Measurements from ENCODE around the gene APOD.
"Not testable (repeated sequence)": the region's sequence is repeated elsewhere in the genome, so short reads cannot be mapped to it uniquely, and the experiment has no call there.

The APOD gene

DNA sequence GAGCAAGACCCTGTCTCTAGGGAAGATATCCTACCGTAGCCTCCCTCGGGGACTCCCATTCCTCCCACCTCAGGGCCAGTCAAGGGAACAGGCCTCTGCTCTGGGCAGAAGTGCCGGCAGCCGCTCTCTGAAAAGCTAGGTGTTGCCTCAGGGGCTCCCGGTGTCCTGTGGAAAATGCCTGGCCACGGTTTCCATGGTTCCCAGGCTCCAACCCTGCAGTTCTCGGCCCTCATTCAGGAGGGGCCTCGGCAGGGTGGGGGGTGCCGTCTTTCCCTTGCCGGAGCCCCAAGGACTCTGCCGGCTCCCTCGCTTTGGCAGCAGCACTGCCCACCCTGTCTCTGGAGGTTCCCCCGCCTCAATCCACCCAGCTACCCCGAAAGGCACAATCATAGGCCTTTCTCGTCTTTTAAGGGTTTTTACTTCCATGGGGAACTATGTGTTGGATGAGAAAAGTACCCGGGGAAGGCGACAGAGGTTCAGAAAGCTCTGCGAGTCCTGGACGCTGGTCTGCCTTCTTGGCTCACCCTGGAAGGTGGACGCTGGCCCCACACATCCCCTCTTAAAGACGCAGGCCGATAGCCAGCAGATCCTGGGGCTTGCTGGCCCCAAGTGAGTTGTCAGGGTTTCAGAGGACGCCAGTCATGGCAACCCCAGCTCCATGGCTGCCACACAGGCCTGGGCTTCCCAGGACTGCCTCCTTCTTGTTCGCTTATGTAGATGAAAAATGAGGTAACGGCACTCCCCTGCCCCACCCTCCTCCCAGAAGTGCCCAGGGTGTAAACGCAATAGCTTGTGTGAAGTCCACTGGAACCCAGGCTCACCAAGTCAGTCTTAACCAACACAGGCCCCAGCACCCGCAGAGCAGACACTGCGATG lies 34.3 kb upstream of the APOD start:
- not testable (repeated sequence) for DNase-seq

GRCh38 chr3:195617134-195617533 lies 33.4 kb upstream of the APOD start:
- DNase-seq = not testable (repeated sequence)

- no peak for DNase-seq
Observed at GRCh38 chr3:195616681-195617080, 32.9 kb upstream of the APOD start.

GRCh38 chr3:195615952-195616537 lies 32.3 kb upstream of the APOD start:
- not testable (repeated sequence) for DNase-seq

DNA sequence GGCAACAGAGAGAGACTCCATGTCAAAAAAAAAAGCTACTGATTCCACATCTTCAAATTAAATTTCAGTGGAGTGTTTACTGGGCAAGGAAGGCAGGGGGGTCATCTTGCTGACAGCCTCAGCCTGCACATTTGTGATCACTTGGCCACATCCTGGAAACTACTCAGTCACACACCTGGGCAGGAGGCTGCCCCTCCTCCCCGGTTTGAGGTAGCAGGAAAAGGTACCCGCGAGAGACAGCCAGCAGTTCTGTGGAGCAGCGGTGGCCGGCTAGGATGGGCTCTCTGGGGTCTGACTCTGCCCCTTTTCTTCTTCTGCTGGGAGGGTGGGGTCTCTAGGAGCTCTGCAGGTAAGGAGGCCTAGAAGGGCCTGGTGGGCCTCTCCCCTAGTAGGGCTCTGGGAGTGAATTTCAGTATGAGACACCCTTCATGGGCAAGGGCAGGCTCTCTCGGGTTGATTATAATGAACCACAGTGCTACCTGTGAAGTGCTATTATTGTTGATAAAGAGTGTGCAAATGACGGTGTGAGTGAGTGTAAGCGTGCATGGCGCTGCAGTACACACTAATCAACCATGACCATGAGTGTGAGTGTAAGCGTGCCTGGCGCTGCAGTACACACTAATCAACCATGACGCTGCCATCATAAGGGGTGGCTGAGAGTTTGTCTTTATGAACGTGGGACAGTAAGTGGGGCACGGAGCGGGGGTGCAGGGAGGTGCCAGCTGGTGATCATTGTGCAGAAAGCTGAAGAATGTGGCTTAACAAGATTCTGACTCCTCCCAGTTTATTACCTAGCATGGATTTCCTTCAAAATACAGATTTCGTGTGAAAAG lies 31.1 kb upstream of the APOD start:
- DNase-seq = not testable (repeated sequence)

GRCh38 chr3:195613468-195614069 lies 29.8 kb upstream of the APOD start:
- DNase-seq = no peak

GRCh38 chr3:195612075-195612800 lies 28.5 kb upstream of the APOD start:
- no peak for DNase-seq

GRCh38 chr3:195609229-195609628 lies 25.5 kb upstream of the APOD start:
- no peak for DNase-seq

DNA sequence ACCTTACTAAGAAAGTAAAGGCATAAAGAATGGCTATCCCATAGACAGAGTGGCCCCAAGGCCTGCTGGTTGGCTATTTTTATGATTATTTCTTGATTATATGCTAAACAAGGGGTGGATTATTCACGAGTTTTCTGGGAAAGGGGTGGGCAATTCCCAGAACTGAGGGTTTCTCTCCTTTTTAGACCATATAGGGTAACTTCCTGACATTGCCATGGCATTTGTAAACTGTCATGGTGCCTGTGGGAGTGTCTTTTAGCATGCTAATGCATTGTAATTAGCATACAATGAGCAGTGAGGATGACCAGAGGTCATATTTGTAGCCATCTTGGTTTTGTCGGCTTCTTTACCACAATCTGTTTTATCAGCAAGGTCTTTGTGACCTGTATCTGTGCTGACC lies 18.0 kb upstream of the APOD start:
- not testable (repeated sequence) for DNase-seq

DNA sequence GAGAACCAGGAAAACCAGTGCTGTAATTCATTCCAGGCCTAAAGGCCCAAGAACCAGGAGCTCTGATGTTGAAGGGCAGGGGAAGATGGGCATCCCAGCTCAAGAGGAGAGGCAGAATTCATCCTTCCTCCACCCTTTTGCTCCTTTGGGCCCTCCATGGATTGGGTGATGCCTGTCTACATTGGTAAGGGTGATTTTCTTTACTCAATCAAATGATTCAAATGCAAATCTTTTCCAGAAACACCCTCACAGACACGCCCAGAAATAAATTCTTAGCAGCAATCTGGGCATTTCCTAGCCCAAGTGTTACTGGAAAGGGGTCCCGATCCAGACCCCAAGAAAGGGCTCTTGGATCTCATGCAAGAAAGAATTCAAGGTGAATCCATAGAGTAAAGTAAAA lies 17.6 kb upstream of the APOD start:
- no peak for DNase-seq

- DNase-seq = not testable (repeated sequence)
Observed at GRCh38 chr3:195599926-195600325, 16.2 kb upstream of the APOD start.

GRCh38 chr3:195599516-195599915 lies 15.8 kb upstream of the APOD start:
- DNase-seq = not testable (repeated sequence)

GRCh38 chr3:195597848-195598247 lies 14.1 kb upstream of the APOD start:
- no peak for DNase-seq

DNA sequence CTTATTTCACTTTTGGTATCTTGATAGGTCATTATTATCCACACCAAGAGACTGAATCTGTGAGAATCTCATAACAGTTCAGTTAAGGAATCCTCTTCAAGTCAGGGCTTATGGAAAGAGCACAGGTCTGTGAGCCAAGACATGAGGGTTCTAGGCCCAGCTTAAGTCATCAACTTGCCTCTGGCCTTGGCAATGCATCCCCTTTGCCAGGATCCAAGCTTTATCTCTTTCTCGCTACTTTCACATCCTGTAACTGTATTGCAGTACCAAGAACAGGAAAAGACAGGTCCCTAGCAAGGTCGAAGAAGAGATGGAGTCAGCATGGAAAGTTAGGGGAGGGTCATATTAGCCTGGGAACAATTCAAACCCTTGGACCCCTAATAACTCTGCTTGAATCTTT lies 13.5 kb upstream of the APOD start:
- no peak for DNase-seq

DNA sequence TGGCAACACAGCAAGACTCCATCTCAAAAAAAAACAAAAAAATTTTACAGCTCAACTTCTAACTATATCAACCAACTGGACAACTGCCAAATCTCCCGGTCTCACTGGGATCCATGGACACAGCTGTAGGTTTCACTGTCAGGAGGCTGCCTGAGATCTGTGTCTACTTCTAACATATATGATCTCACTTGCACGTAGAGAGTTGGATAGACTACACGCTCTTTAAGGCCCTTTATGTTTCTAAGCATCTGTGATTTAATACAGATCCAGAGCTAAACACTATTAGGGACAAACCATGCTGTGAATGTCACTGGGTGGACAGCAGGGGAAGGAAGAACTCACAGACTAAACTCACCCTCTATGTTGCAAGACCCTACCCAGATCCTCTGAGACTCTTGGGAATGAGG lies 13.0 kb upstream of the APOD start:
- no peak for DNase-seq

- DNase-seq = no peak
Observed at GRCh38 chr3:195595785-195596531, 12.2 kb upstream of the APOD start.

DNA sequence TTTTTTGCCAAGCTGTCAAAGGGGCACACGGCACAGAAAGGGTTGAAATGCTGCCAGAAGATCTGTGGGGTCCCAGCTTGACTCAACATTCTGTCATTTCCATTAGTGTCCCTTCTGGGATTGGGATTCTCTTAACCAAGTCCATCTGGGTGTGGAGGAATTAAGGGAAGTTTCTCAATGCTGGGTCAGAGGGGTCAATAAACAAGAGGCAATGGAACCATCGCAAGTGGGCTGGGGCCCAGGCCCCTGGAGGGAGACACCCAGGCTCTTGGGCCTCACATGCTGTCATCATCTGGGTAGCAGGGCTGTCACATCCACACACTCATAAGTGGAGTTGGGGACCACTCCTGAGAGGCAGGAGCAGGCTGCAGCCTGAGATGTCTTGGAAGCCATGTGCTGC lies 8.1 kb upstream of the APOD start:
- no peak for DNase-seq

- DNase-seq = no peak
Observed at GRCh38 chr3:195591220-195591619, 7.5 kb upstream of the APOD start.

DNA sequence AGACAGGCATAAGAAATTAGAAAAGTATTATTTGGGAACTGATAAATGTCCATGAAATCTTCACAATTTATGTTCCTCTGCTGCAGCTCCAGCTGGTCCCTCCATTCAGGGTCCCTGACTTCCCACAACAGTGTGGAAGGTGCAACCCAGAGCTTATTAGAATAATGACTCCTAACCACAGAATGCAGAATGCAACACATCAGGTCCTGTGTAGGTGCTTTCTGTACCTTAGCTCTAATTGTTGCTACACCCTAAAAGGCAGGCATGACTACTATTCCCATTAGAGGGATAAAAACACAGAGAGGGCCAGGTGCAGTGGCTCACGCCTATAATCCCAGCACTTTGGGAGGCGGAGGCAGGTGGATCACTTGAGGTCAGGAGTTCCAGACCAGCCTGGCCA lies 6.6 kb upstream of the APOD start:
- DNase-seq = not testable (repeated sequence)

GRCh38 chr3:195589796-195590195 lies 6.1 kb upstream of the APOD start:
- not testable (repeated sequence) for DNase-seq

DNA sequence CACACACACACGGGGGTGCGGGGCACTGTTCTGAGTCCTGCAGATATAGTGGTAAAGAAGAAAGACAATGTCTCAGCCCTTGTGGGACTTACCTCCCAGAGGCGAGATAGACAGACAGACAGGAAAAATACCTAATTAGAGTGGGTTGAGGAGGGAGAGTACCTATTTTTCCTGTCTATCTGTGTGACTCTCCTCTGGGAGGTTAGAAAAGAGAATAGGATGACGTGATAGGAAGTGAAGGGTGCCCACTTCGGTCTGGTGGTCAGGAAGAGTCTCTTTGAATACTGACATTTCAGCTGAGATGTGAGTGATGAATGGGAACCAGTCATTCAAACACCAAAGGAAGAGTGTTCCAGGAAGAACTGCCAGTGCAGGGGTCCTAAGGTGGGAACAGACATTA lies 4.1 kb upstream of the APOD start:
- DNase-seq = no peak

DNA sequence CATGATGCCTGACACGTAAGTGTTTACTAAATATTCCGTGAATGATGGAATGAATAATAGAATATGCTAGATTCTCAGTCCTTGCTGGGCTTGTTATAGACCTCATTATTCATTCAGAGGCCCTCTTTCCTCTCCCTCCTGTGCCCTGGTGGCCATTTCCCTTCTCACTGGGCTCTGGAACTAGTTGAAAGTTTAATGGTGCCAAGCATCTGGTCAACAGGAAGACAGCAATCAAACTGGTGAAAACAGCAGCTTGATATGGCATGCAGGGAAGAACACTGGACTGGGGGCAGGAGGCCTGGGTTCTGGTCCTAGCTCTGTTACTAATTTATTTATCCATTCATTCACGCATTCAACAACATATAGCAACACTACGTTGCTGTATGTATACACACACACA lies 3.7 kb upstream of the APOD start:
- no peak for DNase-seq
